ENCODE results near the gene NBAS.

NBAS gene

DNA sequence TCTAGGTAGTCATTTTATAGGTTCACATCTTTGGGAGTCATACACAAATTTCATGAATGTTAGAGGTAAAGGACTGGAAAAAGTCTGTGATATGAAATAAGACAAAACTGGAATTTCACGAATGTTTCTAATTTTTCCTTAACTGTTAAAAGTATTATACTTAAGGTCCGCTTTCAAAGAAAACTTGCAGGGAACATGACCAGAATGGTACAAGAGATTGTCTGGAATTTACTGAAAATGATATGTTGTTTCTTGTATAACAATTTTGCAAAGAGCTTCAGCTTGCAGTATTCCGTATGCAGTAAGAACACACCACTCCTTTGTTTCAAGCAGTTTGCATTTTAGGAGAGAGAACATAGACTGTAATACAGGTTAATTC, 32.2 kb upstream of the NBAS start:
- no peak for DNase-seq (ENCODE audit: low read depth, low spot score)
- peak overlapping the region; percentile 89 for H3K4me3 ChIP-seq (ENCODE audit: low read length)

DNA sequence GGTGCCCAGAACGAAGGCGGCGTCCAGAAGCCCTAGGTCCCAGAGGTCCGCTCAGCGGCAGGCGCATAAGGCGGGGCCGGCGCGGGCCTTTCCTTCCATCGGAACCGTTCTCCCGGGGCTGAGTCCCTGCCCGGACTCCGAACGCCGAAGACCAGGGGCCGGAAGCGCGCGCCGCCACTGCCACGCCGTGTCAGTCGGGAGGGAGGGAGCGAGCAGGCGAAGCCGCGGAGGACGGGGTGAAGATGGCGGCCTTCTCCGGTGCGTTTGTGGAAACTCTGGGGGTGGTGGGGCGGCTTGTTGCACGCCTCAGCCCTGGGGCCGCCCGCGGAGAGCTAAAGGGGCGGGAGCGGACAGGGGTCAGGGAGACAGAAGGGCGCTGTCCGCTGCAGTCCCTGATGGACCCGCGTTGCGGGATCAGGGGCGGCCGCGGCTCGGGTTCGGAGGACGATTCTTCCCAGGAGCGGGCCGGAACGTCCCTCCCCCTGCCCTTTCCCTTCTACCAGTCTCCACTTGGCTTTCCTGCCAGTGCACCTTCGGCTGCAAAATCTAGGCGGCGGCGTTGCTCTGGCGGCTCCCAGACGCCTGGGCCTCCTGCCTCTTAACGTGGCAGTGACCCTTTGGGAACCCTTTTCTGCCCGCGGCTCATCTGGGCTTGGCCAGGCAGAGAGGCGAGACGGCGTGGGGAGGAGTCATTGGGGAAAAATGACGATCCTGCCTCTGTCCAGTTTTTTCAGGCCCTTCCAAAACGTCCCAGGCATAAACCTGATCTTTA, 30.7 kb upstream of the NBAS start, which contains the start of gene DDX1:
DDX1 (plus strand) TSS at position 177 of the 772 bp plus-strand sequence; CDS start at position 243, 66 bp downstream.
- peak; percentile 65 for DNase-seq (ENCODE audit: low read depth, low spot score)
- H3K4me3 ChIP-seq (ENCODE audit: low read length) = peak within 1 kb of the TSS; percentile 89

DNA sequence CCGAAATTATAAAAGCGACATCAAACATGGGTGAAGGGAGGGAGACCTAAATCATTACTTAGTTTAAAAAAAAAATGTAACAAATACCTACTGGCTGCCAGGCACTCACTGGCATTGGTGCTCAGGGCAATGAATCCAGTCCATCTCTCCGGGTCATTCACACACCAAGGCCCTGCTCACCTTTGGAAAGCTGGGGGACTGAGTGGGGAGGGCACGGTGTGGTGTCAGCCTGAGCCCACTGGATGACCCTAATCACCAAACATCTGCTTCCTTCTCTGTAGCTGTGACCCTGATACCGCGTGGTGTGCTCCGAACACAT, 30.2 kb upstream of the NBAS start:
- no peak for DNase-seq (ENCODE audit: low read depth, low spot score)
- peak overlapping the region; percentile 89 for H3K4me3 ChIP-seq (ENCODE audit: low read length)

DNA sequence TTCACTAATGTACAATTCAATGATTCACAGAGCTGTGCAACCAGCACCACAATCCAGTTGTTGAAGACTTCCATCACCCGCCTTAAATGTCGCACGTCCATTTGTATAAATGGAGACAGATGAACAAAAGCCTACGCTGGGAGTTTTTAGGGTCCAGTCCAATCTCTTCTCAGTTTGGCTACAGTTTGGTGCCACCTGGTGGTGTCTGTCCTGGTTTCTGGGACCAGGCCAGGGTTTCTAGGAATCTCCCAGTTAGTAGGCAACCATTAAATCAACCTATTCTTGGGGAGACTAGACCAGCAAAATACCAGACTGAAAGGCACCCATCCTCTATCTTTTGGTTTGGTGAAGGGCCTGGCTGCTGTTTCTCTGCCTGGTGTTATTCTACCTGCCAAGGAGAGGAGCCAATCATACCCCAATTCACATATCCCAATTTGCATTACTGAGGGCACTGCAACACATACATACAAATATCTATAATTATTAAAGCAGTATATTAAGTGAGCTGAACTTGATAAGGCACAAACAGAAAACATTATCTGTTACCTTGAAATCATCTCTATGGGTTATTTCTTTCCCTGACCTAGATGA, 27.3 kb upstream of the NBAS start:
- no peak for DNase-seq (ENCODE audit: low read depth, low spot score)

DNA sequence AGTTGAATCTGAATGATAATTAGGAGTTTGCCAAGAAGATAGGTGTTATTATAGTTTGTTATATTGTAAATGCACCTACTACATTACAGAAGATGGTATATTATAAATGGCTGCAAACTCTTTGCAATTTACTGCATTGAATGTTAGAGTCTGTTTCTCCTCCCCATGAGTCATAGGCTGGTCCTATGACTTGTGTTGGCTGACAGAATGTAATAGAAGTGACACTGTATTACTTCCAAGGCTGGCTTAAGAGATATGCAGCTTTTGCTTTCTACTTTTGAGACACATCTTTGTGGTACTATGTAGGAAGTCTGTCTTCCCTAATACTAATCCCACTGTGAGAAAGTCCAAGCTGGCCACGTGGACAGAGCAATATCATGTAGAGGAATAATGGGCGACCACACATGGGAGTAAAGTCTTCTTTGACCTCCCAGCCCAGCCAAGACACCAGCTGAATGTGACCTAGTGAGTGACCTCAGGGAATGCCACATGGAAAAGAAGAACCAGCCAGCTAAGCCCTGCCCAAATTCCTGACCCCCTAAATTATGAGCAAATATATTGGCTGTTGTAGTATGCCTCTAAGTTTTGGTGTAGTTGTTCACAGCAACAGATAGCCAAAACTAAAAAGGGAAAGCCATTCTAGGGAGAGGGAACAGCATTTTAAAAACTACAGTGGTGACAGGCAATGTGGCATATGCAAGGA, 23.8 kb upstream of the NBAS start:
- no peak overlapping the region for H3K4me3 ChIP-seq (ENCODE audit: low read length)
- DNase-seq (ENCODE audit: low read depth, low spot score) = no peak

More for the DNA sequence above, 27.3 kb upstream of the NBAS start:
- H3K4me3 ChIP-seq (ENCODE audit: low read length) = no peak overlapping the region

DNA sequence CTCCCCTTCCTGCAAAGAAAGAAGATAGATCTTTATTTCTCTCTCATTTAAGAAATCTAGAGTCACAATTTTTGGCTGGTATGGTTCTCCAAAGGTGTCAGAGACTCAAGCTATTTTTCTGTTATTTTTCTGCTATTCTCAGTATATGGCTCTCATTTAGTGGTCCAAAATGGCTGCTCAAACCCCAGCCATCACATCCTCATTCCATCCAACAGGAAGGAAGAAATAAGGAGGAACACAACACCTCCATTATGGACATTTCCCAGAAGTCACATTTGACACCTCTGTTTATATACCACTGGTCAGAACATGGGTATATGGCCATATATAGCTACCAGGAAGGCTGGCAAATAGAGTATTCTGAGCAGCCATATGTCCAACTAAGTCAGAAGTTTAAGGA, 23.2 kb upstream of the NBAS start:
- DNase-seq (ENCODE audit: low read depth, low spot score) = no peak
- no peak overlapping the region for H3K4me3 ChIP-seq (ENCODE audit: low read length)

DNA sequence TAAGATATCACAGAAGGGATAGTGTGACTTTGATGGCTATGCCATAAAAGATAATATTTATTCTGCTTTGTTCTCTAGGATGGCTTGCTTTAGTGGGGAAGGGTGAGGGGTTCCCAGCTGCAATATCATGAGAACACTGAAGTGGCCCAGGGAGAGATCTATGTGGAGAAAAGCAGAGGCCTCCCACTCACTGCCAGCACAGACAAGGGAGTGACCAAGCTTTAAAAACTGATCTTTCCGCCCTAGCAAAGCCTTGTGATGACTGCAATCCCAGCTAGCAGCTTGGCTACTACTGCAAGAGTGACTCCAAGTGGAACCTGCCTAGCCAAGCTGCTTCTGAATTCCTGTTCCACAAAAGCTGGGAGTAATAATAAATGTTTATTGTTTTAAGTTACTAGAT, 22.7 kb upstream of the NBAS start:
- DNase-seq (ENCODE audit: low read depth, low spot score) = no peak
- no peak overlapping the region for H3K4me3 ChIP-seq (ENCODE audit: low read length)

DNA sequence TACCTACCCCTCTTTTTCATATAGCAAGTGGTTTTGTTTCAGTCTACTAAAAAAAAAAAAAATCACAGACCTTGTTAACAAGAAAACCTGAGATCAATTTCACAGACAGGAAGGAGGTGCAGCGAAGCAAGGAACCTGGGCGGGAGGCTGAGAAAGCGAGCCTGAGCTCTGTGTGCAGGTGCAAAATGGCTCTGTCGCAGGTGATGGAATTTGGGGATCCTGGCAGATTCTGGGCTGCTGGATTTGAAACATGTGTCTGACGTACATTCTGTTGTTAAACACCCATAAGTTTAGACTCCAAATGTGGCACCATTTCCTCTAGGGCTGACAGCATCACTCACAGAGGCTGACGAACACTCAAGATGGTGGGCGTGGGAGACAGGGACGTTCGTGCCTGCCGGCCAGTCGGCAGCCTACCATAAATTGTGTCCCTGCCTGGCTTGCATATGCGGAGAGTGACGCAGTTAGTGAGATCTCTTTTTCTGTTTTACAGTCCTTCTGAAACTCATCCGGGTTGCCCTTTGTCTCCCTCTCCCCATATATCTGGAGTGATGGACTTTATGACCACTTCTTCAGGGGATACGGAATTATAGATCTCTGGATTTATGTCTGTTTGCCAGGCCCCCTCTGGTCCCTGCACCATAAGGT, 21.7 kb upstream of the NBAS start:
- DNase-seq (ENCODE audit: low read depth, low spot score) = no peak
- no peak overlapping the region for H3K4me3 ChIP-seq (ENCODE audit: low read length)

DNA sequence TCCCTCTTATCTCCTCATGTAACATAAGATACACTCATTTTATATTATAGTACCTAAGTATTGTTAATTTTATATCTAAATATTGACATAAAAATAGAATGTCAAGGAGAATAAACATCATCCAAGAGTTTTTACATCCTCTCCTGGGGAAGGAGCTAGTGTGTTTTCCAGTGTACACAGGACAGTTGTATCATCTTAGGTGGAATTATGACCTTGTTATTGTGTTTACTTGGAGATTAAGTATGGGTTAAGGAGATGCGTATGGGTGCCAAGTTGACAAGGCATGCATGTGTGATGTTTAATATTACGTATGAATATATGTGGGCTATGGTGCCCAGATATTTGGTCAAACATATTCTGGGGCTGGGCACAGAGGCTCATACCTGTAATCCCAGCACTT, 19.3 kb upstream of the NBAS start:
- no peak for DNase-seq (ENCODE audit: low read depth, low spot score)
- no peak overlapping the region for H3K4me3 ChIP-seq (ENCODE audit: low read length)

DNA sequence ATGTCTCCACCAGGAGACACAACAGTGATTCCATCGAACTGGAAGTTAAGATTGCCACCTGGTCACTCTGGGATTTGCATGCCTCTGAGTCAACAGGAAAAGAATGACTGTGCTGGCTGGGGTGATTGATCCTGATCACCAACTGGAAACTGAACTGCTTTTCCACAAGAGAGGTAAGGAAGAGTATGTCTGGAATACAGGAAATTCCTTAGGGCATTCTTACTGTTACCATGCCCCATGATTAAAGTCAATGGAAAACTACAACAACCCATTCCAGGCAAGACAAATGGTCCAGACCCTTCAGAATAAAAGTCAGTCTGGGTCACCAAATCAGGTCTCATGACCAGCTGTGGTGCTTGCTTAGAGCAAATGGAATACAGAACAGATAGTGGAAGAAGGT, 18.5 kb upstream of the NBAS start:
- H3K4me3 ChIP-seq (ENCODE audit: low read length) = no peak overlapping the region
- no peak for DNase-seq (ENCODE audit: low read depth, low spot score)

DNA sequence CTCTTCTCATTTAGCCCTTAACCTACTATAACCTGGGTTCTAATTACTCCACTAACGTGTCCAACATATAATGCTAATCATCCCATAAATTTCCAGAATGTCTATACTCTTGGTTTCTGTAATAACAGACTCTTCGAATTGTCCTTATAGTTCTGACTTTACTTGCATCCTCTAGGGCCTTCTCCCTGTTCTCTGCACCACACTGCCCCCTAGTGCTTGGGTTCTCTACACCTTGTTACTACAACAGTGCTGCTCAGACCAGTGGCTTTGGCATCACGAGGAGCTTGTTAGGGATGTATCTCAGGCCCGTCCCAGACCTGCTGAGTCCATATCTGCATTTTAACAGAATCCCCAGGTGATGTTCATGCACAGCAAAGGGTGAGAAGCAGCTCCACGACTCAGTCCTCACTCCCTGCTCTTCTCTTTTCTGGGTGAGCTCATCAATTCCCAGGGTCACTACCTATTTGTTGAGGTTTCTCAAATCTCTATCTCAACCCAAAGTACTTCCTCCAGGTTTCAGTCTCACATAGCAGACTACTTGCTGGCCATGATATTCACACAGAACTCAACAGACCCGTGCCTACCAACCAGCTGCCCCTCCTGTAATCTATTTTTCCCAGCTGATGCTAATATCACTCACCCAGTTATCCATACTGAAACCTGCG, 16.1 kb upstream of the NBAS start:
- H3K4me3 ChIP-seq (ENCODE audit: low read length) = no peak overlapping the region
- DNase-seq (ENCODE audit: low read depth, low spot score) = peak; percentile 79

DNA sequence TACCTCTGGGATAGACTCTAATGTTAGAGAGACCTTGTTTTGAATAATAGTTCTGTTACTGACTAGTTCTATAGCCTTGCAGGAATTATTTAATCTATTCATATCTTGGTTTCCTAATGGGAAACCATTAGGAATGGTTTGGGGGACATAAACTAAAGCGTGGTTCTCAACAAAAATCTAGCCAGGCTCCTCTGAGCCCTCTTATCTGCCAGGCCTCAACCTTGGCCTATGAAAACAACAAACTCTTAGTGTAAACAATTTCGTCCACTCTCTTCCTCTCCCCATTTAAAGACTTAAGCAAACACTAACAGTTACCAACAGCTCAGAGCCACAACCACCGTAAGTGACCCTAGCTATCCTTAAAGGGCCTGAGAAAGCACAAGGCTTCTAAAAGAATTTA, 10.6 kb upstream of the NBAS start:
- H3K4me3 ChIP-seq (ENCODE audit: low read length) = no peak overlapping the region
- no peak for DNase-seq (ENCODE audit: low read depth, low spot score)

DNA sequence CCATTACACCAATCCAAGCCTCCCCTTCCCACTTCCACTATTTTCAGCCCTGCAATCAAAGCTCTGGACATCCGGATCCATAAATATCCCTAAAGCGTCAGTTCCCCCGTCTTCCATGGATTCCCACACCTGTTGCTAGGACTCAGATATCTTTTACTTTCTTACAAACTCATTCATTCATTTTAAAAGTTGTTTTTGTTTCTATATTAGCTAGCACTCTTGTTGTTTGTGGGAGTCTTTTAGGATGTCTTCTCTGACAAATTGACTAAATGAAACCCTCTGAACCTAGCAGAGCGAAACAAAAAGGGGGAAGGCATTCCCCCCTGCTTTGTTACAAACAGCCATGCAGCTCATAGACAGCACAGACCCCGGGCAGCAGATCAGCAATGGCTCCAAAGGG, 9.0 kb upstream of the NBAS start:
- no peak overlapping the region for H3K4me3 ChIP-seq (ENCODE audit: low read length)

DNA sequence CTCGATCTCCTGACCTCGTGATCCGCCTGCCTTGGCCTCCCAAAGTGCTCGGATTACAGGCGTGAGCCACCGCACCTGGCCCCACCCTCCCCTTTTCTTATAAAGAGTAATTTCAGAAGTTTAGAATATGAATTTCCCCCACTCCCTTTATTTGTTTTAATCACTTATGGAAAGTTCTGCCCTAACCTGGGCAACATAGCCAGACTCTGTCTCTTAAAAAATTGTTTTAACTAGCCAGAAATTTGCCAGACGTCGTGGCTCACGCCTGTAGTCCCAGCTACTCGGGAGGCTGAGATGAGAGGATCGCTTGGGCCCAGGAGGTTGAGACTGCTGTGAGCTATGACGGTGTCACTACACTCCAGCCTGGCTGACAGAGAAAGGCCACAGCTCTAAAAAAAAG, 7.7 kb upstream of the NBAS start:
- no peak for DNase-seq (ENCODE audit: low read depth, low spot score)
- no peak overlapping the region for H3K4me3 ChIP-seq (ENCODE audit: low read length)

More for the DNA sequence above, 9.0 kb upstream of the NBAS start:
- DNase-seq (ENCODE audit: low read depth, low spot score) = no peak

DNA sequence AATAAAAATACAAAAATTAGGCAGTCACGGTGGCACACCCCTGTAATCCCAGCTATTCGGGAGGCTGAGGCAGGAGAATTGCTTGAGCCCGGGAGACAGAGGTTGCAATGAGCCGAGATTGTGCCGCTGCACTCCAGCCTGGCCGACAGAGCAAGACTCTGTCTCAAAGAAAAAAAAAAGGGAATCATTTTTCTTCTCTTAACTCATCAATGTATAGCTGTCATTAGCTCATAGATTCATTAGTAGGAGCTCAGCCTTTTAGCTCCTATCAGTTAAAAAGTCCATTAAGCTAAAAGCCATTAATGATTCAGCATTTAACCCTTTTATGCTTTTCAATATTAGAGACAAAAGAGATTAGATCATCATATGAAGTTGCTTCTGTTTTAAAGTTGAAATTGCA, 5.8 kb upstream of the NBAS start:
- no peak overlapping the region for H3K4me3 ChIP-seq (ENCODE audit: low read length)
- no peak for DNase-seq (ENCODE audit: low read depth, low spot score)

DNA sequence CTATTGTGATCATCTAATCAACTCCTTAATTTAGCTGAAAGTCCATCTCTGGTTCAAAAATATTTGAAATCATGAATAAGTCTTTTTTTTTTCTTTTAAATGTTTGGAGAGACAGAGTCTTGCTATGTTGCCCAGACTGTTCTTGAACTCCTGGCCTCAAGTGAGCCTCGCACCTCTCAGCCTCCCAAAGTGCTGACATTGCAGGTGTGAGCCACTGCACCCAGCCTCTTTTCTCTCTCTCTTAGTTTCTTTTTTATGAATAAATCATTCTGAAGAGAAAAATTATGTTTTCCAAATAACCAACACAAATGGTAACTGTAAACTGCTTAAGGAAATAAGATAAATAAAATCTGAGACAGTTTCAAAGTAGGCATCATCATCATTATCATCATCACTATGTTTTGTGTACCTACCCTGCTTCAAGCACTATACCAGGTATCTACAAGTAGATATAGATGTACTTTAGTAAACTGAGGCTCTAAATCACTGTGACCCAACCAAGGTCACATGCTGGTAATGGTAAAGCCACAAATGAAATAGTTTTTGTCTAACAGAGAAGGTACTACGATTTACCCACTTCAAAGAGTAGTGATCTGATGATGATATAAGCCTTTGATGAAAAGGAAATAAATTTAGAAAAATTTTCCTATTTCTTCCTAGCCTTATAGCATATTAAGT, 5.0 kb upstream of the NBAS start:
- no peak for DNase-seq (ENCODE audit: low read depth, low spot score)
- no peak overlapping the region for H3K4me3 ChIP-seq (ENCODE audit: low read length)

DNA sequence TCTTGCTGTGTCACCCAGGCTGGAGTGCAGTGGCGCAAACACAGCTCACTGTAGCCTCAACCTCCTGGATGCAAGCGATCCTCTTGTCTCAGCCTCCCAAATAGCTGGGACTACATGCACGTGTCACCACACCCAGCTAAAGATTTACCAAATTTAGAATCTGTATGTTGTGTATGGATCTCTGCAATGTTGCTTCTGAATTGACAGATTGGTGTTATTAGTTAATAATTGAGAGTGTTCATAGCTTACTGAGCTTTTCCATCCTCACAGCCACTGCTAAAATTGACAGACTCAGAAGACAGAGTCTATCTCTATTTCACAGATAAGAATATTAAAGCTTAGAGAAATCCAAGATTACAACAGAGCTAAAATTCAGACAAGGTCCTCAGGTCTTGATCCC, 4.3 kb upstream of the NBAS start:
- no peak overlapping the region for H3K4me3 ChIP-seq (ENCODE audit: low read length)
- DNase-seq (ENCODE audit: low read depth, low spot score) = no peak

DNA sequence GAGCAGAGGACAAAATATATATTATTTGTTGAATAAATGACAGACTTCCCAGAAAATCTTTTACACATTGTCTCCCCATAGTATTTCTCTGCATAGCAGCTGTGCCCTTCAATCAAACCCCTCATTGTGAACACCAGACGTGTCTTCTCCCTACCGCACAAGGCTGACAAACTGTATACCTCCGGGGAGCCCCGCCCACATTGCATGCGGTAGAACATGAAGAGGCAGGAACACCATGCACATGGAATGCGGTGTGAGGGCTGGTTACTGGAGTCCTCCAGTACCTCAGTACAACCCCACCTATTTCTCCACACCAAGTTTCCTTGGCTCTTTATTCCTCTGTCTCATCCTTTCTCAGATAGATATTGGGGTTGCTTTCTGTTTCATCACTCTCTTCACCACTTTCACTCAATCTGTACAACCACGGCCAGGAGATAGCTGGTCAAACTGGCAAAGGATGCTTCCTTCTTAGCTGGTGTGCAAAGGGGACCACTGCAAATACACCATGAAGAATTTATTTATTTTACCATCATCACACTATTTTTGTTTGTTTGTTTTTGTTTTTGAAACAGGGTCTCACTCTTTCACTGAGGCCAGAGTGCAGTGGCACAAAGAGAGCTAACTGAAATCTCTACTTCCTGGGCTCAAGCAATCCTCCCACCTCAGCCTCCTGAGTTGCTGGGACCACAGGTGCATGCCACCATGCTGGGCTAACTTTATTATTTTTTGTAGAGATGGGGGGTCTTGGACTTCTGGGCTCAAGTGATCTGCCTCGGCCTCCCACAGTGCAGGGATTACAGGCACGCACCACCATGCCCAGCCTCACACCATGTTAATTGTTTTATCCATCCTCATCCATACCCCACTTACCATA, 2.3 kb upstream of the NBAS start:
- no peak overlapping the region for H3K4me3 ChIP-seq (ENCODE audit: low read length)
- no peak for DNase-seq (ENCODE audit: low read depth, low spot score)

Measured in Jurkat, Clone E6-1 (cell line).